Neural progenitor cell (in vitro differentiated cells): ENCODE data around the gene RHBG.

ENCODE experiments used
- EZH2 ChIP-seq: fragments of 200-600 bp; sonication (generic); IDR thresholded peaks from 2 replicates; pipeline ENCODE4 v1.6.1; 2017; ENCODE audit warnings: antibody characterized with exemption, mild to moderate bottlenecking, moderate library complexity
- EZH2phosphoT487 ChIP-seq: fragments of 200-600 bp; sonication (generic); IDR thresholded peaks from 2 replicates; pipeline ENCODE4 v1.6.1; 2017; ENCODE audit warnings: antibody characterized with exemption
- TF ChIP-seq, protein P1 (sequence below): fragments of 200-600 bp; sonication (generic); IDR thresholded peaks from 2 replicates; pipeline ENCODE4 v1.5.1; 2017; ENCODE audit warnings: antibody characterized with exemption, mild to moderate bottlenecking

- TF ChIP-seq EZH2 (no peak), EZH2phosphoT487 (no peak)
- TF ChIP-seq, protein P1, sequence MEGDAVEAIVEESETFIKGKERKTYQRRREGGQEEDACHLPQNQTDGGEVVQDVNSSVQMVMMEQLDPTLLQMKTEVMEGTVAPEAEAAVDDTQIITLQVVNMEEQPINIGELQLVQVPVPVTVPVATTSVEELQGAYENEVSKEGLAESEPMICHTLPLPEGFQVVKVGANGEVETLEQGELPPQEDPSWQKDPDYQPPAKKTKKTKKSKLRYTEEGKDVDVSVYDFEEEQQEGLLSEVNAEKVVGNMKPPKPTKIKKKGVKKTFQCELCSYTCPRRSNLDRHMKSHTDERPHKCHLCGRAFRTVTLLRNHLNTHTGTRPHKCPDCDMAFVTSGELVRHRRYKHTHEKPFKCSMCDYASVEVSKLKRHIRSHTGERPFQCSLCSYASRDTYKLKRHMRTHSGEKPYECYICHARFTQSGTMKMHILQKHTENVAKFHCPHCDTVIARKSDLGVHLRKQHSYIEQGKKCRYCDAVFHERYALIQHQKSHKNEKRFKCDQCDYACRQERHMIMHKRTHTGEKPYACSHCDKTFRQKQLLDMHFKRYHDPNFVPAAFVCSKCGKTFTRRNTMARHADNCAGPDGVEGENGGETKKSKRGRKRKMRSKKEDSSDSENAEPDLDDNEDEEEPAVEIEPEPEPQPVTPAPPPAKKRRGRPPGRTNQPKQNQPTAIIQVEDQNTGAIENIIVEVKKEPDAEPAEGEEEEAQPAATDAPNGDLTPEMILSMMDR = peak; percentile 51
These were observed 9.0 kb upstream of the RHBG start for GRCh38 chr1:156359973-156360372.
